ENCODE measurements around the gene DPP6.
"Not testable (repeated sequence)": the region's sequence is repeated elsewhere in the genome, so short reads cannot be mapped to it uniquely, and the experiment has no call there.

Gene DPP6

DNA sequence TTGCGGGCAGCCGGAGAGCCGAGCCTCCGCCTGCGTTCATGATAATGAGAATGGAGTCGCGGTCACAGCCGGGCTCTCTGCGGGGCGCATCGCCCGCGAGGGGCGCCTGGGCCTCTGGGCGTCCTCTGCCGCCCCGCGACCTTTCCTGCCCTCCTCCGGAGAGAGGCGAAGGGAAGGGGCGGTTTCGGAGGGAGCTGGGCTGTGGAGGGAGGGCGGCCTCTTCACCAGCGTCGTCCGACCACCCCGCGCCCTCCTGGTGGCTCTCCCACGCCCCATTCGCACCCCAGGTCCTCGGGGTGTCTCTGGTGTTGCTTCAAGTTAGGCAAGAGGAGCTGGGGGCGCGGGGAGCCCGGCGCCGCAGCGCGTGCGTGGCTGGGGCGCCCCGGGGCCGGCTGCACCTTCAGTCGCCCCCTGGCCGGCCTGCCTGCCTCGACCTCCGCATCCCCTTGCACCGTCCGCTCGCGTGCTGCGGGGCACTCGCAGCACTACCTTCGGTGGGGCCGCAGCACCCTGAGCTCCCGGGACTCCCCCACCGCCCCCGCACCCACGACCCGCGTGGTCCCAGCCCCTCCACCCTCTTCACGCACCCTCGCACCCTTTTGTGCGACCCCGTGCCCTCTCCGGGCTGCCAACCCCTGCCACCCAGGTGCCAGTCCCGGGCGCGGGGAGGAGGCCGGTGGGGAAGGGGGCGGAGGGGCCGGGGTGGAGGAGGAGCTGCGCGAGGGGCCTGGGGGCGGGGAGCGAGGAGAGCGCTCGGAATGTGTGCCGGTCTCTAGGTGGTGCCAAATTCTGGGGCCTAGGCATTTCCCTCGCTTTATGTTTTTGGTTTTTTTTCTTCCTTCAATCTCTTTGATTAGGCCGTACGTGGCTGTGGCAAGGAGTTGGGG, at the start of gene DPP6:
TSS of gene DPP6 (plus strand) at position 756 of the 887 bp plus-strand sequence.
- not testable (repeated sequence) for DNase-seq

DNA sequence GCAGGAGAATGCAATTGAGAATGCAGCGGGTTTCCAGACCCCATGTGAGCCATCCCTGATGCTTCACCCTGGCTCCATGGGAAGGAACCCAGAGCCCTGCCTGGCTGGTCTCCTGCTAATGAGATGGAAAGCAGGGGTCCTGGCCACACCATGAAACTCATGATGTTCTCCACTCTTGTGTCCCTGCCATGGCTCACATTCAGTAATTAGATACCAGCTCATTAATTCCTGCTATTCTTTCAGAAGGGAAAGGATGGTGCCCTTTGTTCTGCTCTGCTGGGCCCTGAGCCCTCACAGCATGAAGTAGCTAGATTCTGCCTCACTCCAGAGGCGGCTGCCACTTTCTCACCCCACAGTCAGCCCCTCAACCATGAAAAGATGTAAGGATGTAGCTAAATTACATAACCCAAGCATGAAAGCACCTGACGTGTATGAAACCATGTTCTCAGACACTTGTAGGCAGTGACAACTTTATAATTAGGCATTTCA, 42.7 kb upstream of the DPP6 start:
- DNase-seq = not testable (repeated sequence)

DNA sequence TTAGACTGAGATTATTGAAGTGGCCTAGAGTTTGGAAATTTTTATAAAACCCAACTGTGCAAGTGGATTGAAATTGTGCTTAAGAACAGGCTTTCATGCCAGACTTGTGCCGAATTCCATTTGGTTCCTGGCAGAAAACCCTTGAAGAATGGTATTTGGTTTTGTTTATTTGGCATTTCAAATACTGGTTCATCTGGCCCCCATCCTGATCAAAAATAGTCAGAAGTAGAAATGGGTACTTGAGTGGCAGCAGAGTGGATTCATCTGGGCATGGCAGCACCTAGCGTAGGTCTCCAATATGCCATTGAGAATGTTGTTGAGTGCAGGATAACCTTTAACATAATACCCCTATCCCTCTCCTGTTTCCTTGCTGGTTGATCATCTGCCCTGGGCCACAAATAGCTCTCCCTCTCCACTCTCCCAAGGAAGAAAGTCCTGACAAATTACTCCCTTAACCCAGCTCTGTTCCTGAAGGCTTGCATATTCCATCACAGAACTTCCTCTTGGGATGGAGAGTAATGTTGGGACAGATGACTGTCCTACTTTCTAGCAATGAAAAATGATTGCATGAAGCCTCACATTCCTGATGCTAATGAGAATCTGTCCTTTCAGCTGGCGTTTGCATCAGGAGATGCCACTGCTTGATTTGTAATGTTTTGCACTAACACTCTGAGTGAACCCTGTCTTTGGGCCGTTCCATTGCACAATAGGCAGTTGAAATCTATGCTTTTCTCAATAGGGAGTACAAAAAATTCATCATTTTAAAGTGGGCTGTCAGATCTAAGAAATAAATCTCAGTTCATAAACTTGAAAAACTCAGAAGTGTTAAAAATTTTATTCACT, 41.3 kb upstream of the DPP6 start:
- DNase-seq = not testable (repeated sequence)

DNA sequence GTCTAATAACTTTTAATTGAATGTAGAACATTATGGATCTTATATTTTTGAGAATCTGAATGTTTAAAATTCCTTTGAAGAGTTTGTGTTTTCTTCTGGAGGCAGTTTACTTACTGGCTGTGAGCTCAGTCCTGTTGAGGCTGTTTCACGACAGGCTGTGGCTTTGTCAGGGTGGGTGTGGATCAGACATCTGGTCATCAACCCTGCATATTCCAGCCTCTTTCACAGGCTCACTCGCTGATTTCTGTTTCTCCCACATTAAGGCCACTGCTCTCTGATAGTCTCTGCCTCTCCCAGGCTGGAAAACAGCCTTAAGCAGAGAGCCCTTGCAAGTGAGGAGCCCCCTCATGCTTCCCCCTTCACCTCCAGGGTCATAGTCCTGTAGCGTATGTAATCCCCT, 39.4 kb upstream of the DPP6 start:
- DNase-seq = not testable (repeated sequence)

DNA sequence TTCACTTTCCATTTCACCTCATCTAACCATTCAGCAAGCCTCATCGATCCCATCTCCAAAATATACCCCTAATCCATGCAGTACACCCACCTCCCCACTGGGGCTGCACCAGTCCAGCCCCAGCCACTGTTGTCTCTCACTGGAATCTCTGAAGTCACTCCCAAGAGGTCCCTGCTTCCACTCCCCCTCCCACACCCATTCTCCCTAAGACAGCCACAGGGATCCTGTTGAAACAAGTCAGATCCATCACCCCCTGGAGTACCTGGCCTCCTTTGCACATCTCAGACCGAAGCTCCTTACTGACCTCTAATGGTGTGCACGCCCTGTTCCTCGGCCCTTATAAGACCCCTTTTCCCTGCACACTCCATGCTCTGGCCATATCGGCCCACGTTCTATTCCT, 36.6 kb upstream of the DPP6 start:
- not testable (repeated sequence) for DNase-seq

DNA sequence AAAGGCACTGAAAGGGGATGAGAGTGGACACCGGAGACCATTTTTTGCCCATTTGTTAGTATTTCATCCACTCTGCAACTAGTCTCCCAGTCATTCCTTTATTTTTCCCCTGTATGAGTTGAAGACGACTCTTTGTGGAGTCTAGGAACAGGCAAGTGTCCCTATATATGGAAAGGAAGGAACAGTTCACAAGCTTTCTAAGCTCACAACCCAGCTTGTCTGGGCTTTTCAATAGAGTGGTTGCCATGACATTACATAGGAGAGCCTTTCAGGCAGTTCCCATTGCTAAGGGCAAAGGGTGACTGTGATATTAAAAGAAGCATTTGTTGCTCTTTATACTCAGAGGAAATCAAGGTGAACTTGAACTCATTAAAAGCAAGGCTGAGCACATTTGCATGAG, 33.8 kb upstream of the DPP6 start:
- DNase-seq = not testable (repeated sequence)

DNA sequence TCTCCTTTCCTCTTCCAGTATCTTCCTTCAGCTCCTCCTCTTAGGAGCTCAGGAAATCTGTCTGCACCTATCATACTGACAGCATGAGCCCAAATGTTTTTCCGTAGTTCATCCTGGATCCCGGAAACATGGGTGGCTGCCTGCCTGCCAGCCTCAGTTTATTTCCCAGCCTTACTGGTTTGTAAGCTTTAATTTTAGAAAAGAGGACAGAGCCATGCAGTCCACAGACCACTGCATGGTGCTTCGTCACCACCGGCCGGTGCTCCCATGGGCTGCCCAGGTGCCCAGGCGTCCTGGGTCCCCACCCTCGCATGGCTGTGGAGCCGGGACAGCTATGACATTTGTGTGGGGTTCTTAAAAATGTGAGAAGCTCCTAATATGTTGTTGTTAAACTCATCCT, 24.4 kb upstream of the DPP6 start:
- DNase-seq = not testable (repeated sequence)

DNA sequence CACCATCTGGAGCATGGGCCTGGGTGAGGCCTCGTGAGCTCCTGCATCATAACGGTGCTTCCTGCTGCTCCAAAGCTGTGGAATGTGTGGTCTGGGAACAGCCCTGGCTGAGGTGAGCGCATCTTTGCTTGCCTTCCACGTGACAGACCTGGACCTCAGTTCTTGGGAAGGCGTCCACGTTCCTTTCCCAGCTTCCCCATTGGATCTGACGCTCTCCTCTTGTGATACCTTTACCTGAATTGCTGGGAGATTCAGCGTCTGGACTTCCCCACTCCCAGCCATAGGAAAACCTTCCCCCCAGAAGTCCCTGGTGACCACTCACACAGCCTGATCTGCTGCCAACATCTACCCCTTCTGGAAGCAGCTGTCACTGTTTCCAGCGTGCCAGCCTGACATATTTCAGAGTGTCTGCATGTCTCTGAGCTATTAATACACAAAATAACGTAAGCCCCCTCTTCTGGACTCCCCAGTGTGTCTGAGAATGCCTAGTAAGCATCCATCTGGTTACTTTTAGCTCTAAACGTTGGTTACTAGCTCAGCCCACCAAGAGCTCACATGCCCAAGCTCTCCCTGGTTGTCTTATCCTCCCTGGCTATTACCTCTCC, 21.6 kb upstream of the DPP6 start:
- DNase-seq = not testable (repeated sequence)

DNA sequence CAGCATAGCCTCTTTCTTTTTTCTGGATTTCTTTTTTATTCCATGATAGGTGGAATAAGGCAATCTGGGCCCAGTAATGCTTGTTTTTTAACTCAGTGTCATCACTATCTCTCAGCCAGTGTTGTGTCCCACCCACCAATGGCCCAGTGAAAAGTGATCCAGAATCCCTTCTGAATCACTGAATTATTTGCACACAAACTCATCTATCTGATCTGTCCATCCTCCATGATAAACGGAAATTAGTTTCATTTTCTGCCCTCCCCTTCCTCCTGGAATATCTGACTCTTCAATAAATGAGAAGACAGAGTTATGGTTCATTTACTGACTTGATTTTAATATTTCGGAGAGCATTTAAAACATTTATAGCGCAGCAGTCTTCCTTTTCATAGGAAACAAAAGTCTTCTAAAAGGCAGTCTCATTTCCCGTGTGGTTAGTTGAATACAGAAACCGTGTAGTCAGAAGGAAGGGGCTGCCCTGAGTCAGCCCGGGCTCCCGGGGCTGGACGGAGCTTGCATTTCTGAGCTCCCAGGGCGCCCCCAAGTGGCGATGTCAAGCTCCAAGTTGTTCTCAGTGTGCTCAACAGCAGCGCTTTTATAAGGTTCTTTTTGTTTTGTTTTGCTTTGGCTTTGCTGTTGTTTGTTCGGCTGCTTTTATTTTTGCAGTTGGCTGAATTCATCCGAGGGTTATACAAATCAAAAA, 12.6 kb upstream of the DPP6 start:
- DNase-seq = not testable (repeated sequence)

DNA sequence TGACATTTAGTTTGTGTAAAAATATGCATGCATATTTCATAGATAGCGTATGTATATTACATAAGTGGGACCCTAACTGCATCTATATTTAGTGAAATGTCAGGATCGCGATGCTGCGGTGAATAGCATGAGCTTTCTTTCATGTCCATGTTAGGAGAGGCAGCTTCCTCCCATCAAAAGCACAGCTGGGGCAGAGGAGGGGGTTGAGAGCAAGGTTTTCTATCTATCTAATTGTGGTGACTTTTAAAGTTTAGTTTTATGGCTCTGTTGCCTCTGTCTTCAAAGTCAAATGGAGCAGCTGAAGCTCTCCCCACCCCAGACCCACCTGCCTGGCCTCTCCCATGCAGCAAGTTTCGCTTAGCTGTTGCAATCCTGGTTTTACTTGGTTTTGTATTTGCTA, 1.8 kb upstream of the DPP6 start:
- DNase-seq = not testable (repeated sequence)

DNA sequence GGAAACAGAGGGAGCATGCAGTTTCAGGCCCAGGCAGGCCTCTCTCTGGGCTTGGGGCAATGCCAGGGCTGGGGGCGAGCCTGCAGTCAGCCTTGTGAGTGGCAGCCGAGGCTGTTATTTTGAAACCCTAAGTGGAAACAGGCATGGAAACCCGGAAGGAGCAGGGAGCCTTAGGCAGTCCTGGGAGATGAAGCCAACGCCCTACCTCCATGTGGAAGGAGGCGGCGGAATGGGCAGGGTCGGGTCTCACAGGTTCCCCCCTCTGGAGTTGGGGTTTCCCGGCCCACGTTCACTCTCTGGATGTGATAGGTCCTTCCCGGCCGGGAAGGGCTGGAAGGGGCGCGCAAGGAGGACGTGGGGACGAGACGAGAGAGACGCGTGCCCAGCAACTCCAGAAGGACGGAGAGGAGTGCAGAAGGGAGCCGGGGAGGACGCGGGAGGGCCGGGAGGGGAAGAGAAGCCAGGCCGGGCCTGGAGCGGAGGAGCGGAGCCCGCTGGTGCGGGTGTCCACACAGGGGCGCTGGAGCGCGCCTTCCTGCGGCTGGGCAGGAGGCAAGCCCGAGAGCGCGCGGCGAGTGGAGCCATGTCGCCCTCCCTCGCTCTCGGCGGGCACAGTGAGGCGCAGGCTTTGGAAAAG, 1.1 kb upstream of the DPP6 start:
- DNase-seq = not testable (repeated sequence)

DNA sequence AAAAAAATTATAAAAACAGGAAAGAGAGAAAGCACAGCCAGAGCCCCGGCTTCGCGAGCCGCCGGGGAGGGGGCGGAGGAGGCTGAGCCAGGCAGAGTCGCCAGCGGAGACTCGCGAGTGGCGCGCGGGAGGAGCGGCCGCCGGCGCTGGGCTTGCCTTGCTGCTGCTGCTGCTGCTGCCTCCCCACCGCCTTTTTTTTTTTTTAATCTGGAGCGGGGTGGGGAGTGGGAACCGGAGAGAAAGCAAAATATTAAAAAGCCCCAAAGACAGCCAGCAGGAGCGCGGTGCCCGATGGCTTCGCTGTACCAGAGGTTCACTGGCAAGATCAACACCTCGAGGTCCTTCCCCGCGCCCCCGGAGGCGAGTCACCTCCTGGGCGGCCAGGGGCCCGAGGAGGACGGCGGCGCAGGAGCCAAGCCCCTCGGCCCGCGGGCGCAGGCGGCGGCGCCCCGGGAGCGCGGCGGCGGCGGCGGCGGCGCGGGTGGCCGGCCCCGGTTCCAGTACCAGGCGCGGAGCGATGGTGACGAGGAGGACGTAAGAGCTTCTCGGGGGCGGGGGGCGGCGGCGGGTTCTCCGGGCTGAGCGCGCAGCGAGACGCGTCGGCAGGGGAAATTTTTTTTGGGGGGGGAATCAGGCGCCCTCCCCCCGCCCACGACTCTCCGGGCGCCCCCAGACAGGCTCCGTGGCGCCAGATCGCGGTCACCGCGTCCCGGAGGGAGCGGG, 493 bp downstream of the DPP6 start:
- not testable (repeated sequence) for DNase-seq

DNA sequence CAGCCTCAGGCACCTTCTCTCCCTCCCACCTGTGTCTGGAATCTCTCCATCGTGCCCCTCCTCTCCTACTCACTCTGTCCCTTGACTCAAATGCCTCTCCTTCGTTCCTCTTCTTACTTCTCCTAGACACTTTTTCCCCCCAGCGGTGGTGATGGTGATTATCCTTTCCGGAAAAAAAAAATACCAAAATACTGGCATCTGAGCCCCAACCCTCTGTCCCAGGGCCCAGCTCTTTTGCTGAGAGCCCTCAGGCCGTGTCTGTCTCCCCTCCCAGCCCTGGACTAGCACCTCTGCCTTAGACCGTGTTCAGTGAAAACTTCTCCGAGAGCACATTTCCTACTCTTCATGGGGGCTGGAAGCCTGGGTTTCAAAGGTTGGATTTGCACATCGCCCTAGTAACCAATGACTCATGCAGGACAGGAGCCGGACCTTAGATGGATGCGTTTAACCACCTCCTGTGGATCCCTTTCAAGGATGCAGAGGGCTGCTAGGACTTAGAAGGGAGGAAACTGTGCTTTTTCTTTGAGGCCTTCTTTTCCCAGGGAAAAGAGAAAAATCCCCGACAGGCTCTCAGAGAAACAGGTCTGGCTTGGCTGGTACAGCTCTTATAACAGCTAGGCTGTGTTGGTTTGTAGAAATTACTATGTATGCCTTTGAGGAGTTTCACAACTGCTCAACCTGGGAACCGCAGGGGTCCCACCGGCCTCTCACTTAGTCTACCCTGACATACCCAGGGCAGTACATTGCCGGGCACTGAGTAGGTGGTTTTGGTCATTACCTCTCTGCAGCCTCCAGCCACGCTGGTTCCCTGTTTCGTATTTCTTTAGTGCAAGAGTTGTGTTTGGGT, 1.5 kb downstream of the DPP6 start:
- DNase-seq = not testable (repeated sequence)

DNA sequence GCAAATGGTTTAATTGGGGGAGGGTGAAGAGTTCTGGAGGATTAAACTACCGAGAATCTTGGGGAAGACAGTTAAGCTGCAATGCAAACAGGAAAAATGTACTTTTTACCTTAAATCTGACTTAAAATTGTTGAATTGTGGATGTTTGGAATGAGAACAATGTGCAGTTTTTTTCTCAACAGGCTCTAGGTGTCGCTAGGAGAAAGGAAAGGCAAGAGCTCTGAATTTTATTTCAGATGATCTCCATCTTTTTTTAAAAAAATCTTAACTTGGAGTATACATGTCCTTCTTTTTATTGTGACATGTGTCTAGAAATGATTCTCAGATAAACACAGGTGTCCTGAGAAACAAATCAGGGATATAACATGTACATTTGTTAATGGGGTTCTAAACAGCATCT, 2.5 kb downstream of the DPP6 start:
- not testable (repeated sequence) for DNase-seq

DNA sequence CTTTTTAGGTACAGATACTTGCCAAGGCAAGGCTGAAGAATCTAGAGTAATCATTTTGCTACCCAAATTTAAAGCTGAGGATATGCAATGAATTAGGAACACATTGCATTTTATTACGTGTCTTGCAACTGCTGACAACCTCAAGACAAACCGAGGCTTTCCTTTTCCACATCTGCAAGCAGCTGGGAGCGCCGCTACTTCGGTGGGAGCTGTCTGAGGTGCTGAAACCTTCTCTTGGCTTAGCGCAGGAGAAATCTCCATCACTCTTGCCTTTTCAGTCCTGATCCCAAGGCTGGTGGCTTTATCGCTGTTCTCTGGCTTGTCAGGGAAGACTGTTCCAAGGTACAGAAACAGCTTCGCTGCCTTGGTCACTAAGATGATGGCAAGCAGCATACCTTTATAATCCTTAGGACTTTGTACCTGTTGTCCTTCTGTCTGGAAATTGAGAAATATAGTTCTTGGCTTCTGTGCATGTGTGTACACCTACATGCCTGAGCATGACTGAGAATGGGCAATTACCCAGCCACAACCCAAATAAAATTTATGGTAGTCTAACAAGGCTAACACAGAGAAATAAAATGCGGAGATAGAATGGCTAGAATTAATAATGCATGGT, 3.4 kb downstream of the DPP6 start:
- DNase-seq = peak; percentile 30

DNA sequence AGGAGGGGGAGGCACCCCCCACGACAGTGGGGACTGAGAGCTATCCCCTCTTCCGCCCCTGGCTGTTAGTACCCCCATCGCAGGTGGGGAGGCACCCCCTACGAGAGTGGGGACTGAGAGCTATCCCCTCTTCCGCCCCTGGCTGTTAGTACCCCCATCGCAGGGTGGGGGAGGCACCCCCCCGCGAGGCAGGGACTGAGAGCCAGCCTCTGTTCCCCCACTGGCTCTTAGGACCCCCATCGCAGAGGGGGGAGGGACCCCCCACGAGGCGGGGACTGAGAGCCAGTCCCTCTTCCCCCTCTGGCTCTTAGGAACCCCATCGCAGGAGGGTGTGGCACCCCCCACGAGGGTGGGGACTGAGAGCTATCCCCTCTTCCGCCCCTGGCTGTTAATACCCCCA, 6.6 kb downstream of the DPP6 start:
- not testable (repeated sequence) for DNase-seq

DNA sequence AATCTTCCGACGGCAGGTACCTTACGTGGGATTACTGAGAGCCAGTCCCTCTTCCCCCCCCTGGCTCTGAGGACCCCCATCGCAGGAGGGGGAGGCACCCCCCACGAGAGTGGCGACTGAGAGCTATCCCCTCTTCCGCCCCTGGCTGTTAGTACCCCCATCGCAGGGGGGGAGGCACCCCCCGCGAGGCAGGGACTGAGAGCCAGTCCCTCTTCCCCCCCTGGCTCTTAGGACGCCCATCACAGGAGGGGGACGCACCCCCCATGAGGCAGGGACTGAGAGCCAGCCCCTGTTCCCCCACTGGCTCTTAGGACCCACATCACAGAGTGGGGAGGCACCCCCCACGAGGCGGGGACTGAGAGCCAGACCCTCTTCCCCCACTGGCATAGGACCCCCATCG, 8.4 kb downstream of the DPP6 start:
- DNase-seq = not testable (repeated sequence)

DNA sequence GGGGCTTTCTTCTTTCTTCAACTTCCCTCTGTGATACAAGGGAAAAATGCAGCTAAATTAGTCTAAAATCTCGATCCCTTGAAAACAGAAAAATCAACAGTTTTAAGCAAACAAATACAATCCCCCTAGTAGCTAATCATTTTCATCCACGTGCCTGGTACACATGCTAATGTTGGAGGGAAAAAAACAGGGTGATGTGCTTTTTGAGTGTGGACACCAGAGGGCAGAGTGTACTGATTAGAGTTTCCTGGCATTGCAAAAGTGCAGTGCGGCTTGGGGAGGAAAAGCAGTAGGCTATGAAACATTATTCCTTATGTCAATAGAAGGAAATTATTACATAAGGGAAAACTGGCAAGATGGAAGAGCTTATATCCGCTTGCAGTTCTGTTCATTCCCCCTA, 19.6 kb downstream of the DPP6 start:
- not testable (repeated sequence) for DNase-seq

DNA sequence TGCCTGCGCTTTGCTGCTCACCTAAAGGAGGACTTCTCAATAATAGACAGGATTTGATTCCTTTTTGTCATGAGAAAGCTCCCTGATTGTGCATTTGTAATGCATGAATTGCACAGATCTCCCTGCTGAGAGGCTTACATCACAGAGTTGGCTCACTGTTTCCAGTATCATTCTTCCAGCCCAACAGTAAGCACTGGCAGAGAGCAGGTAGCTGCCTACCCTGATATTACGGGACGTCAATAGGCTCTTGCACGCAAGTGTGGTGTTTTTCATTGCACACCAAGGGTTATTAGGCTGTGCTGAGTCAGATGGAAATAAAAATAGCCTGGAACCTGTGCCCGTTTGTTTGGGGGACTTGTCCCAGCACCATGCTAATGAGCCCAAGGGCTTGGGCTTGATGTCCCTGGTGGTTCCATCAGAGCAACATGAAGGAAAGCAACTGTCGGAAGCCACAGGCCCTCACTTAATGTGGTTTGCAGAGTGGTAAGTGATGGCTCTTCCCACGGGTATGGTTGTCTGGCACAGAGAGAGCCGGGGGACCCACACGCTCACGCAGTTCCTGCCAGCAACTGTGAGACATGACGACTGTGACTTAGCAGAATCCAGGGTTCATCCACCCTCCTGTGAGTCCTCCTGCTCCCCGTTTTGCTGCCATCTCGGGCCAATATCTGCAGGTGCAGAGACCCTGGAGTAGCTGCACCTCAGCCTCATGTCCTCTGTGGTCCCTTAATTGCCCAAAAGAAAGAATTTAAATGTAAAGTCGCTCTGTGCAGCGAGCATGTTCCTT, 20.4 kb downstream of the DPP6 start:
- DNase-seq = not testable (repeated sequence)
